Neural cell (in vitro differentiated cells): ENCODE data around the gene MRPL14.

Experiments
- EZH2 ChIP-seq: fragments of 200-600, 300-800 bp; shearing (Covaris generic), sonication (generic); IDR thresholded peaks from 2 replicates; pipeline ENCODE4 v1.6.1; 2014; ENCODE audit warnings: antibody characterized with exemption, low read length, borderline replicate concordance, mild to moderate bottlenecking; ENCODE audit not compliant: insufficient read depth, poor library complexity, severe bottlenecking
- MXI1 ChIP-seq: fragments of 450-650 bp; conservative IDR thresholded peaks from 2 replicates; pipeline ENCODE4 v1.6.1; 2014; ENCODE audit warnings: antibody characterized with exemption, mild to moderate bottlenecking; ENCODE audit not compliant: poor library complexity, severe bottlenecking
- POLR2AphosphoS5 ChIP-seq: IDR thresholded peaks from 2 replicates; pipeline ENCODE4 v1.6.1; 2012
- RAD21 ChIP-seq: fragments of 450-650 bp; conservative IDR thresholded peaks from 2 replicates; pipeline ENCODE4 v1.6.1; 2014; ENCODE audit warnings: antibody characterized with exemption, mild to moderate bottlenecking, moderate library complexity
- REST ChIP-seq: IDR thresholded peaks from 2 replicates; pipeline ENCODE4 v1.6.1; 2012; ENCODE audit warnings: borderline replicate concordance
- SMC3 ChIP-seq: fragments of 450-650 bp; conservative IDR thresholded peaks from 2 replicates; pipeline ENCODE4 v1.6.1; 2014; ENCODE audit warnings: antibody characterized with exemption, mild to moderate bottlenecking, moderate library complexity; ENCODE audit not compliant: poor library complexity
- TAF1 ChIP-seq: IDR thresholded peaks from 2 replicates; pipeline ENCODE4 v1.6.1; 2012; ENCODE audit warnings: low read depth
- TF ChIP-seq, protein P1 (sequence below): fragments of 450-650 bp; IDR thresholded peaks from 2 replicates; pipeline ENCODE4 v1.5.1; 2014; ENCODE audit warnings: antibody characterized with exemption, mild to moderate bottlenecking, moderate library complexity; ENCODE audit not compliant: poor library complexity, severe bottlenecking

DNA sequence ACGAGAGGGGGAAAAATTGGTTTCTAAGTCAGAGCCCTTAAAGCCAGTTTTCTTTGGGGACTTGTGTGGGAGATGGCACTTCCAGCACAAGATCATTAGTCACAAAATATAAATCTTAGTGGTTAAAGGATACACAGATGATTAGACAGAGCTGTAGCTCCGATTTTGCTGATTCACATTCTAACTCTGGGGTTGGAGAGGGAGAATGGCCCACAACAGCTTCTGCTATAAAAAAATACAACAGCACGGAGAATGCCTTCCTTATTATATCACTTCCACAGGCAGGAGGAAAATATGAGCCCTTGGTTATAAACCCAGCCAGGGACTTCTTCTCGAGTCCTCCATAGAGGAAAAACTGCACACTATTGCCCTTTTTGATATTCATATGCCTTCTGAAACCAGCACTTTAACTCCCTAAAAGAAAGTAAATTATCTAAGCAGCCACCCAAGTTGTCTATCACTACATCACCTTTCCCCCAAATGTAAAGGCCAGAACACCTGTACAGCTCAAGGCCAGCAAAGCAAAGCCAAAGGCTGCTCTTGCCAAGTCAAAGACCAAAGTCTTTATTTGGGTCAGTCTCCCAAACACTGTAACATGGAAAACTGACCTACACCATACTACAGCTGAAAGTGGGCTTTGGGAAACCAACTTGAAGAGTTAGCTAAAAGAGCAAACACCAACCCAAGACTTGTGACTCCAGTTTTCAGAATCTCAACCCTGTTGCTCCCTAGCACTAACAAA lies 10.4 kb downstream of the MRPL14 start:
- TF ChIP-seq SMC3: no peak
- no peak for TF ChIP-seq REST
- no peak for TF ChIP-seq RAD21
- TF ChIP-seq, protein P1, sequence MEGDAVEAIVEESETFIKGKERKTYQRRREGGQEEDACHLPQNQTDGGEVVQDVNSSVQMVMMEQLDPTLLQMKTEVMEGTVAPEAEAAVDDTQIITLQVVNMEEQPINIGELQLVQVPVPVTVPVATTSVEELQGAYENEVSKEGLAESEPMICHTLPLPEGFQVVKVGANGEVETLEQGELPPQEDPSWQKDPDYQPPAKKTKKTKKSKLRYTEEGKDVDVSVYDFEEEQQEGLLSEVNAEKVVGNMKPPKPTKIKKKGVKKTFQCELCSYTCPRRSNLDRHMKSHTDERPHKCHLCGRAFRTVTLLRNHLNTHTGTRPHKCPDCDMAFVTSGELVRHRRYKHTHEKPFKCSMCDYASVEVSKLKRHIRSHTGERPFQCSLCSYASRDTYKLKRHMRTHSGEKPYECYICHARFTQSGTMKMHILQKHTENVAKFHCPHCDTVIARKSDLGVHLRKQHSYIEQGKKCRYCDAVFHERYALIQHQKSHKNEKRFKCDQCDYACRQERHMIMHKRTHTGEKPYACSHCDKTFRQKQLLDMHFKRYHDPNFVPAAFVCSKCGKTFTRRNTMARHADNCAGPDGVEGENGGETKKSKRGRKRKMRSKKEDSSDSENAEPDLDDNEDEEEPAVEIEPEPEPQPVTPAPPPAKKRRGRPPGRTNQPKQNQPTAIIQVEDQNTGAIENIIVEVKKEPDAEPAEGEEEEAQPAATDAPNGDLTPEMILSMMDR: no peak
- TF ChIP-seq POLR2AphosphoS5: no peak
- no peak for TF ChIP-seq TAF1
- TF ChIP-seq MXI1: no peak
- no peak for TF ChIP-seq EZH2
